HG02571 (cell line): ENCODE data around the gene ADAMTSL1.

Experiments used
- ATAC-seq: cut with Tn5 transposase; IDR thresholded peaks from one replicate; pipeline ENCODE4 v1.9.1; 2021; ENCODE audit warnings: mild to moderate bottlenecking, moderate library complexity; ENCODE audit not compliant: unreplicated experiment

ADAMTSL1 gene

GRCh38 chr9:18466101-18466500, 7.9 kb upstream of the ADAMTSL1 start:
- ATAC-seq = no peak

GRCh38 chr9:18467696-18468095, 6.3 kb upstream of the ADAMTSL1 start:
- no peak for ATAC-seq

- ATAC-seq = no peak
Observed at GRCh38 chr9:18472435-18472834, 1.5 kb upstream of the ADAMTSL1 start.

- no peak for ATAC-seq
Observed at GRCh38 chr9:18472841-18473251, 1.1 kb upstream of the ADAMTSL1 start.

GRCh38 chr9:18474783-18475182, 830 bp downstream of the ADAMTSL1 start:
- ATAC-seq = no peak

GRCh38 chr9:18477121-18477660, 3.2 kb downstream of the ADAMTSL1 start:
- no peak for ATAC-seq

- ATAC-seq = no peak
Observed at GRCh38 chr9:18477719-18478118, 3.8 kb downstream of the ADAMTSL1 start.

GRCh38 chr9:18478501-18479361, 4.8 kb downstream of the ADAMTSL1 start:
- ATAC-seq = no peak

- no peak for ATAC-seq
Observed at GRCh38 chr9:18479405-18479804, 5.5 kb downstream of the ADAMTSL1 start.

- no peak for ATAC-seq
Observed at GRCh38 chr9:18480662-18481093, 6.7 kb downstream of the ADAMTSL1 start.

GRCh38 chr9:18482371-18482770, 8.4 kb downstream of the ADAMTSL1 start:
- no peak for ATAC-seq

- no peak for ATAC-seq
Observed at GRCh38 chr9:18485714-18486113, 11.8 kb downstream of the ADAMTSL1 start.

GRCh38 chr9:18487611-18488010, 13.7 kb downstream of the ADAMTSL1 start:
- ATAC-seq = no peak

GRCh38 chr9:18488886-18489285, 14.9 kb downstream of the ADAMTSL1 start:
- no peak for ATAC-seq

GRCh38 chr9:18489861-18490260, 15.9 kb downstream of the ADAMTSL1 start:
- no peak for ATAC-seq

- ATAC-seq = no peak
Observed at GRCh38 chr9:18490641-18491370, 16.9 kb downstream of the ADAMTSL1 start.

GRCh38 chr9:18492612-18493011, 18.7 kb downstream of the ADAMTSL1 start:
- no peak for ATAC-seq

- no peak for ATAC-seq
Observed at GRCh38 chr9:18493451-18493993, 19.6 kb downstream of the ADAMTSL1 start.

GRCh38 chr9:18495065-18495464, 21.1 kb downstream of the ADAMTSL1 start:
- no peak for ATAC-seq

GRCh38 chr9:18496256-18497000, 22.5 kb downstream of the ADAMTSL1 start:
- no peak for ATAC-seq

GRCh38 chr9:18499062-18499461, 25.1 kb downstream of the ADAMTSL1 start:
- ATAC-seq = no peak
